Sigmoid colon (tissue), 4 donors: Measurements from ENCODE around the gene SELENOV.

Source experiments
- POLR2AphosphoS5 ChIP-seq, 4 donors: sonication (generic); formaldehyde crosslinking; IDR thresholded peaks; one replicate each; pipeline ENCODE4 v1.6.1; 2017; ENCODE audit warnings: antibody characterized with exemption in 4 of 4
- TF ChIP-seq, protein P1 (sequence below), 4 experiments: fragments of 450-650 bp in 3 of 4; fragments of 200-600 bp in 1 of 4; IDR thresholded peaks; one replicate each; pipeline ENCODE4 v1.5.1; 2016 to 2019; ENCODE audit warnings: antibody characterized with exemption in 4 of 4, mild to moderate bottlenecking in 3 of 4, moderate library complexity in 2 of 4

DNA sequence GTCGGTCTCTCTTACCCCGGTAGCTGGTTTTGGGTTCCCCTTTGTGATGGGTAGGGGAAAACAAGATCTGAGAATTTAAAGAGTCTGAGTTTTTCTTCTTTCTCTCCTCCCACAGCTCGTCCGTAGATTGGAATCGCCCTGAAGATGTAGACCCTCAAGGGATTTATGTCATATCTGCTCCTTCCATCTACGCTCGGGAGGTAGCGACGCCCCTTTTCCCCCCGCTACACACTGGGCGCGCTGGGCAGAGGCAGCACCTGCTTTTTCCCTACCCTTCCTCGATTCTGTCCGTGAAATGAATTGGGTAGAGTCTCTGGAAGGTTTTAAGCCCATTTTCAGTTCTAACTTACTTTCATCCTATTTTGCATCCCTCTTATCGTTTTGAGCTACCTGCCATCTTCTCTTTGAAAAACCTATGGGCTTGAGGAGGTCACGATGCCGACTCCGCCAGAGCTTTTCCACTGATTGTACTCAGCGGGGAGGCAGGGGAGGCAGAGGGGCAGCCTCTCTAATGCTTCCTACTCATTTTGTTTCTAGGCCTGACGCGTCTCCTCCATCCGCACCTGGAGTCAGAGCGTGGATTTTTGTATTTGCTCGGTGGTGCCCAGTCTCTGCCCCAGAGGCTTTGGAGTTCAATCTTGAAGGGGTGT lies 7.1 kb upstream of the SELENOV start:
- TF ChIP-seq POLR2AphosphoS5 (IDR thresholded peaks at IDR 0.05): no peak
- TF ChIP-seq, protein P1, sequence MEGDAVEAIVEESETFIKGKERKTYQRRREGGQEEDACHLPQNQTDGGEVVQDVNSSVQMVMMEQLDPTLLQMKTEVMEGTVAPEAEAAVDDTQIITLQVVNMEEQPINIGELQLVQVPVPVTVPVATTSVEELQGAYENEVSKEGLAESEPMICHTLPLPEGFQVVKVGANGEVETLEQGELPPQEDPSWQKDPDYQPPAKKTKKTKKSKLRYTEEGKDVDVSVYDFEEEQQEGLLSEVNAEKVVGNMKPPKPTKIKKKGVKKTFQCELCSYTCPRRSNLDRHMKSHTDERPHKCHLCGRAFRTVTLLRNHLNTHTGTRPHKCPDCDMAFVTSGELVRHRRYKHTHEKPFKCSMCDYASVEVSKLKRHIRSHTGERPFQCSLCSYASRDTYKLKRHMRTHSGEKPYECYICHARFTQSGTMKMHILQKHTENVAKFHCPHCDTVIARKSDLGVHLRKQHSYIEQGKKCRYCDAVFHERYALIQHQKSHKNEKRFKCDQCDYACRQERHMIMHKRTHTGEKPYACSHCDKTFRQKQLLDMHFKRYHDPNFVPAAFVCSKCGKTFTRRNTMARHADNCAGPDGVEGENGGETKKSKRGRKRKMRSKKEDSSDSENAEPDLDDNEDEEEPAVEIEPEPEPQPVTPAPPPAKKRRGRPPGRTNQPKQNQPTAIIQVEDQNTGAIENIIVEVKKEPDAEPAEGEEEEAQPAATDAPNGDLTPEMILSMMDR (IDR thresholded peaks at IDR 0.05): no peak
